Activated CD4-positive, alpha-beta memory T cell treated with anti-CD3 and anti-CD28 coated beads for 36 hours (primary cell): ENCODE results near the gene MYO3B. TPM values are rescaled to one million over a fixed set of nuclear protein-coding genes. Genes with fewer than 3 reads are reported as not detected.

Experiments
- CTCF ChIA-PET: fragments of 350-600 bp; sonication (Branson Sonifier 250); formaldehyde crosslinking; loops from one replicate; lab custom pipeline; 2021; ENCODE audit warnings: antibody characterized with exemption, inconsistent platforms; lab: Charles Lee
- POLR2A ChIA-PET: fragments of 350-600 bp; sonication (Branson Sonifier 250); formaldehyde crosslinking; loops from one replicate; lab custom pipeline; 2021; ENCODE audit warnings: antibody characterized with exemption; lab: Charles Lee
- DNase-seq: peaks from one replicate; pipeline ENCODE4 v3.0.0-alpha.2; 2020
- H3K27ac Mint-ChIP-seq: one replicate; pipeline ENCODE4 v1.8.0; 2021; ENCODE audit warnings: mixed read lengths
- H3K27me3 Mint-ChIP-seq: one replicate; pipeline ENCODE4 v1.8.0; 2021; ENCODE audit warnings: mixed read lengths
- H3K36me3 Mint-ChIP-seq: one replicate; pipeline ENCODE4 v1.8.0; 2021; ENCODE audit warnings: mixed read lengths
- H3K4me1 Mint-ChIP-seq: one replicate; pipeline ENCODE4 v1.8.0; 2021; ENCODE audit warnings: low read depth, mixed read lengths
- H3K4me3 Mint-ChIP-seq: one replicate; pipeline ENCODE4 v1.8.0; 2021; ENCODE audit warnings: mild to moderate bottlenecking, mixed read lengths
- H3K9me3 Mint-ChIP-seq: one replicate; pipeline ENCODE4 v1.8.0; 2021; ENCODE audit warnings: mixed read lengths
- intact Hi-C: fragments of 100-400 bp; cut with micrococcal nuclease; formaldehyde crosslinking; loops from one replicate; pipeline ENCODE4 v1.15.1; 2023
- total RNA-seq, 2 experiments: library from RNA; stranded (reverse); gene quantifications; one replicate each; pipeline ENCODE4 v1.2.3, GENCODE V29; 2021

The MYO3B gene
- total RNA-seq, 2 experiments from 2014 or later: 0.48 TPM

- CTCF ChIA-PET: no interaction called here
- no peaks in the 10 kb centered on the region for H3K4me1 Mint-ChIP-seq
These were observed 51.8 kb downstream of the MYO3B start for GRCh38 chr2:170229744-170230143.

GRCh38 chr2:170235860-170236679 is 58.1 kb downstream of the MYO3B start:
- intact Hi-C loops: loop anchor here (2.0 kb wide), 2 partner anchors 127 to 577 kb away; no protein-coding TSS in a partner anchor
- Mint-ChIP-seq H3K27ac (no peak overlapping the region), H3K4me1 (no peaks in the 10 kb centered on the region), H3K27me3 (peaks cover 13% of the 10 kb centered on the region), H3K9me3 (no peaks in the 10 kb centered on the region), H3K4me3 (no peak overlapping the region), H3K36me3 (no peaks in the 10 kb centered on the region)
- POLR2A ChIA-PET: no interaction called here
- CTCF ChIA-PET: interaction anchor here (0.5 to 1.8 kb wide), 9 partner anchors 12 to 692 kb away, joined by 3 to 10 read pairs (median 4); no protein-coding TSS in a partner anchor
- DNase-seq: peak; percentile 18

More at GRCh38 chr2:170229744-170230143, 51.8 kb downstream of the MYO3B start:
- Mint-ChIP-seq H3K27ac (no peak overlapping the region), H3K36me3 (no peaks in the 10 kb centered on the region), H3K9me3 (no peaks in the 10 kb centered on the region), H3K27me3 (peaks cover 2% of the 10 kb centered on the region), H3K4me3 (no peak overlapping the region)
- DNase-seq: no peak
- intact Hi-C loops: no loop called here
- POLR2A ChIA-PET: no interaction called here

- Mint-ChIP-seq H3K36me3 (no peaks in the 10 kb centered on the region), H3K27me3 (peaks cover 14% of the 10 kb centered on the region), H3K4me3 (no peak overlapping the region), H3K9me3 (no peaks in the 10 kb centered on the region), H3K4me1 (no peaks in the 10 kb centered on the region), H3K27ac (no peak overlapping the region)
- intact Hi-C loops: loop anchor here (2.0 kb wide), 2 partner anchors 126 to 576 kb away; no protein-coding TSS in a partner anchor
- CTCF ChIA-PET: interaction anchor here (0.9 to 1.8 kb wide), 7 partner anchors 28 to 692 kb away, joined by 3 to 10 read pairs (median 4); no protein-coding TSS in a partner anchor
- POLR2A ChIA-PET: no interaction called here
- DNase-seq: no peak
These were observed 58.7 kb downstream of the MYO3B start for GRCh38 chr2:170236680-170237047.

- Mint-ChIP-seq H3K9me3 (no peaks in the 10 kb centered on the region), H3K36me3 (no peaks in the 10 kb centered on the region), H3K27me3 (peaks cover 14% of the 10 kb centered on the region), H3K27ac (no peak overlapping the region), H3K4me3 (no peak overlapping the region), H3K4me1 (no peaks in the 10 kb centered on the region)
- CTCF ChIA-PET: interaction anchor here (0.9 to 1.8 kb wide), 2 partner anchors 575 to 635 kb away, joined by 4 to 10 read pairs; no protein-coding TSS in a partner anchor
- no peak for DNase-seq
- intact Hi-C loops: loop anchor here (2.0 kb wide), 2 partner anchors 125 to 575 kb away; no protein-coding TSS in a partner anchor
- POLR2A ChIA-PET: no interaction called here
These were observed 59.7 kb downstream of the MYO3B start for GRCh38 chr2:170237572-170238120.

GRCh38 chr2:170238776-170239175 is 60.8 kb downstream of the MYO3B start:
- DNase-seq: no peak
- ChIA-PET POLR2A (no interaction called here), CTCF (no interaction called here)
- H3K27me3 Mint-ChIP-seq: peaks cover 14% of the 10 kb centered on the region
- no peaks in the 10 kb centered on the region for H3K4me1 Mint-ChIP-seq
- no peak overlapping the region for H3K4me3 Mint-ChIP-seq
- H3K9me3 Mint-ChIP-seq: no peaks in the 10 kb centered on the region
- intact Hi-C loops: no loop called here
- no peak overlapping the region for H3K27ac Mint-ChIP-seq
- H3K36me3 Mint-ChIP-seq: no peaks in the 10 kb centered on the region

GRCh38 chr2:170240629-170241028 is 62.7 kb downstream of the MYO3B start:
- no peak for DNase-seq
- Mint-ChIP-seq H3K4me3 (no peak overlapping the region), H3K4me1 (no peaks in the 10 kb centered on the region), H3K36me3 (no peaks in the 10 kb centered on the region), H3K27ac (no peak overlapping the region), H3K27me3 (peaks cover 22% of the 10 kb centered on the region), H3K9me3 (no peaks in the 10 kb centered on the region)
- intact Hi-C loops: no loop called here
- ChIA-PET POLR2A (no interaction called here), CTCF (no interaction called here)

- H3K27me3 Mint-ChIP-seq: peaks cover 22% of the 10 kb centered on the region
- no peaks in the 10 kb centered on the region for H3K9me3 Mint-ChIP-seq
- H3K27ac Mint-ChIP-seq: no peak overlapping the region
- no peak overlapping the region for H3K4me3 Mint-ChIP-seq
- POLR2A ChIA-PET: no interaction called here
- DNase-seq: no peak
- no peaks in the 10 kb centered on the region for H3K36me3 Mint-ChIP-seq
- intact Hi-C loops: no loop called here
- CTCF ChIA-PET: no interaction called here
- no peaks in the 10 kb centered on the region for H3K4me1 Mint-ChIP-seq
These were observed 63.8 kb downstream of the MYO3B start for GRCh38 chr2:170241756-170242155.

- H3K9me3 Mint-ChIP-seq: no peaks in the 10 kb centered on the region
- no peak overlapping the region for H3K4me3 Mint-ChIP-seq
- no peak overlapping the region for H3K27ac Mint-ChIP-seq
- intact Hi-C loops: no loop called here
- no peaks in the 10 kb centered on the region for H3K36me3 Mint-ChIP-seq
- peaks cover 19% of the 10 kb centered on the region for H3K27me3 Mint-ChIP-seq
- CTCF ChIA-PET: no interaction called here
- DNase-seq: no peak
- POLR2A ChIA-PET: no interaction called here
- H3K4me1 Mint-ChIP-seq: no peaks in the 10 kb centered on the region
These were observed 65.3 kb downstream of the MYO3B start for GRCh38 chr2:170243118-170243837.

GRCh38 chr2:170243898-170244297 is 66.0 kb downstream of the MYO3B start:
- H3K4me3 Mint-ChIP-seq: no peak overlapping the region
- H3K27ac Mint-ChIP-seq: no peak overlapping the region
- H3K9me3 Mint-ChIP-seq: no peaks in the 10 kb centered on the region
- POLR2A ChIA-PET: no interaction called here
- no peaks in the 10 kb centered on the region for H3K36me3 Mint-ChIP-seq
- no peaks in the 10 kb centered on the region for H3K4me1 Mint-ChIP-seq
- peaks cover 17% of the 10 kb centered on the region for H3K27me3 Mint-ChIP-seq
- intact Hi-C loops: no loop called here
- no peak for DNase-seq
- CTCF ChIA-PET: no interaction called here

GRCh38 chr2:170244555-170244954 is 66.6 kb downstream of the MYO3B start:
- no peaks in the 10 kb centered on the region for H3K36me3 Mint-ChIP-seq
- no peaks in the 10 kb centered on the region for H3K4me1 Mint-ChIP-seq
- CTCF ChIA-PET: no interaction called here
- intact Hi-C loops: no loop called here
- no peak overlapping the region for H3K4me3 Mint-ChIP-seq
- peaks cover 18% of the 10 kb centered on the region for H3K27me3 Mint-ChIP-seq
- H3K9me3 Mint-ChIP-seq: no peaks in the 10 kb centered on the region
- DNase-seq: no peak
- POLR2A ChIA-PET: no interaction called here
- H3K27ac Mint-ChIP-seq: no peak overlapping the region

GRCh38 chr2:170245312-170245711 is 67.4 kb downstream of the MYO3B start:
- intact Hi-C loops: no loop called here
- Mint-ChIP-seq H3K4me3 (no peak overlapping the region), H3K36me3 (no peaks in the 10 kb centered on the region), H3K27ac (no peak overlapping the region), H3K27me3 (peaks cover 16% of the 10 kb centered on the region), H3K9me3 (no peaks in the 10 kb centered on the region), H3K4me1 (no peaks in the 10 kb centered on the region)
- ChIA-PET POLR2A (no interaction called here), CTCF (no interaction called here)
- DNase-seq: no peak

- no peaks in the 10 kb centered on the region for H3K36me3 Mint-ChIP-seq
- no peaks in the 10 kb centered on the region for H3K9me3 Mint-ChIP-seq
- intact Hi-C loops: no loop called here
- H3K27ac Mint-ChIP-seq: no peak overlapping the region
- no peak for DNase-seq
- CTCF ChIA-PET: no interaction called here
- H3K4me1 Mint-ChIP-seq: no peaks in the 10 kb centered on the region
- POLR2A ChIA-PET: no interaction called here
- H3K27me3 Mint-ChIP-seq: peaks cover 15% of the 10 kb centered on the region
- H3K4me3 Mint-ChIP-seq: no peak overlapping the region
These were observed 69.4 kb downstream of the MYO3B start for GRCh38 chr2:170247333-170247732.
